Activated naive CD4-positive, alpha-beta T cell treated with anti-CD3 and anti-CD28 coated beads, Interleukin-2, amount 50 U/mL, for 72 hours (primary cell): ENCODE data around the gene RPS21. TPM values are rescaled to one million over a fixed set of nuclear protein-coding genes. Genes with fewer than 3 reads are reported as not detected.

Experiments used
- ATAC-seq, 2 donors: fragments of 150-1000 bp; cut with Tn5 transposase; 2 replicates each; pipeline ENCODE4 v1.10.0; 2021; ENCODE audit warnings: mild to moderate bottlenecking in 2 of 2, moderate library complexity in 2 of 2
- DNase-seq, 2 donors: peaks; one replicate each; pipeline ENCODE4 v3.0.0; 2021 to 2022; ENCODE audit warnings: low spot score in 2 of 2
- H3K27ac Mint-ChIP-seq, 2 donors: one replicate each; pipeline ENCODE4 v1.8.0; 2022; ENCODE audit warnings: mild to moderate bottlenecking in 2 of 2, mixed read lengths in 2 of 2
- H3K36me3 Mint-ChIP-seq, 2 donors: one replicate each; pipeline ENCODE4 v1.8.0; 2022; ENCODE audit warnings: mixed read lengths in 2 of 2
- H3K9me3 Mint-ChIP-seq, 2 donors: one replicate each; pipeline ENCODE4 v1.8.0; 2022; ENCODE audit warnings: mixed read lengths in 2 of 2
- total RNA-seq, 2 donors: library from RNA; stranded (reverse); gene quantifications; one replicate each; pipeline ENCODE4 v1.2.3, GENCODE V29; 2022

The RPS21 gene
- total RNA-seq, 2 donors from 2014 or later = 2,243 to 2,653 TPM

DNA sequence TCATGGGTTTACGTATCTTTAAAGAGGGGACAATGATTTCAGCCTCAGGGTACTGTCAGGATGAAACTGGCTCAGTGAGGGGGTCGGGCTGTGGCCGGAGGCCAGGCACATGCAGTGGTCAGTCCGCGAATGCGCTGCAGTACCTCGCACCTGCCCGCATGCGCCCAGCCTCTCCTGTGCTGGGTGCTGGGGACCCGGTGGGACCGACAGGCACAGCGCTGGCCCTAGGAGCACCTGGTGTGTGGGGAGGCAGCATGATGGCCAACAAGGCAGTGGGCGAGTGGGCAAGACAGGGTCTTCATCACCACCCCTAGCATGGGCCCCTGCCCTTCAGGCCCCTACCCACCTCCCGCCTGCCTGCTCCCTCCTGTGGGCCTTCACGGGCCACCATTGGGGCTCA is 21.2 kb downstream of the RPS21 start:
- no peaks in the 10 kb centered on the region for H3K9me3 Mint-ChIP-seq
- DNase-seq (no peak), ATAC-seq (no peak)
- peak overlapping the region in 1 of 2 donors; percentile 80 for H3K27ac Mint-ChIP-seq
- no peaks in the 10 kb centered on the region for H3K36me3 Mint-ChIP-seq

DNA sequence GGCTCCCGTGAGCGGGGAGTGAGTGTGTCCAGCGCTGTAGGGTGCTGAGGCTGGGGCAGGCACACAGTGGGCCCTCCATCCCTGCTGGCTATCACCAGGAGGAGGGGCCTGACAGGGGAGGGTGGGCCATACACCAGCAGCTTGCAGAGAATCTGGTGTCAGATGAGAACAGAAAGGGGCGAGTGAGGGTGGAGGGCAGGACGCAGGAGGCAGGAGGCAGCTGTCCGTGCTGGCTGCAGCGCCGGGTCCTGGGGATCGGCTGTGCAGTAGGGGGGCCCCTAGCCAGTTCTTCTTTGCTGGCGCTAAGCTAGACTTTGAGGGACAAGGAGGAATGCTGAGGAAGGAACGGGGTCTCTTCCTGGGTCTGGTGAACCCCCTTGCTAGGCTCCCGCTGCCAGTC is 21.7 kb downstream of the RPS21 start:
- DNase-seq (no peak), ATAC-seq (no peak)
- no peak overlapping the region for H3K27ac Mint-ChIP-seq
- H3K36me3 Mint-ChIP-seq = no peaks in the 10 kb centered on the region
- no peaks in the 10 kb centered on the region for H3K9me3 Mint-ChIP-seq

DNA sequence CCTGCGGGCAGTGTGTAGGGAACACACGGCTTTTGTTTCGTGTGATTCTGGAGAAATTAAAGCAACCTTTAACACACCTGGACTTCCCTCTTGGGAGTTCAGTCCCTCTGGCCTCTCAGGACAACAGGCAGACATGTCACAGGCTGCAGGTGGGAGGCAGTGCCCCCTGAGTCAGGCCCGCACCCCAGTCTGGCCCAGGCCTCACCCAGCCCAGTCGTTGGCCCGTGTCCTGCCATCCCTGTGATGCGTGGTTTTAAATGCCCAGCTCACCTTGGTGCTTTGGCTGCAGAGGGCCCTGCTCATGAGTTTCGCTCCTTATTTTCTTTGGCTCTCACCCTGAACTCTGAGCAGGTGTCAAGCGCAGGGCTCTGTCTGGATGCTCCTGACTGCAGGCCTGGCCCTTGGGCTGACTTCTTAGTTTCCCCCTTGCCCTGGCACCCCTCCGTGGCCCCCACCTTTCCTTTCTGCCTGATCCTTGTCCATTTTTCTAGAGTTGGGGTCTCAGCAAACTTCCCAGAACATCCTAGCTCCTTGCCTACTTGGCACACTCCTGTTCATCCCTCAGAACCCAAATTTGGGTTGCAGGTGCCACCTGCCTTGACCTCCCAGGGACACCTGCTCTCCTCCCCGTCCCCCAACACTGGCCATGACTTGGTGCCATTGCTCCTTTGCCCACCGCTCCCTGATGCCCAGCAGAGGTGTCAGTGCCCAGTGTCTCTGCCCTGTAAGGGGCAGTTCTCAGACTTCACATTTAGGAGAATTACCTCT is 22.4 kb downstream of the RPS21 start:
- H3K9me3 Mint-ChIP-seq = no peaks in the 10 kb centered on the region
- ATAC-seq (no peak), DNase-seq (no peak)
- peak overlapping the region in 1 of 2 donors; percentile 67 for H3K27ac Mint-ChIP-seq
- no peaks in the 10 kb centered on the region for H3K36me3 Mint-ChIP-seq

DNA sequence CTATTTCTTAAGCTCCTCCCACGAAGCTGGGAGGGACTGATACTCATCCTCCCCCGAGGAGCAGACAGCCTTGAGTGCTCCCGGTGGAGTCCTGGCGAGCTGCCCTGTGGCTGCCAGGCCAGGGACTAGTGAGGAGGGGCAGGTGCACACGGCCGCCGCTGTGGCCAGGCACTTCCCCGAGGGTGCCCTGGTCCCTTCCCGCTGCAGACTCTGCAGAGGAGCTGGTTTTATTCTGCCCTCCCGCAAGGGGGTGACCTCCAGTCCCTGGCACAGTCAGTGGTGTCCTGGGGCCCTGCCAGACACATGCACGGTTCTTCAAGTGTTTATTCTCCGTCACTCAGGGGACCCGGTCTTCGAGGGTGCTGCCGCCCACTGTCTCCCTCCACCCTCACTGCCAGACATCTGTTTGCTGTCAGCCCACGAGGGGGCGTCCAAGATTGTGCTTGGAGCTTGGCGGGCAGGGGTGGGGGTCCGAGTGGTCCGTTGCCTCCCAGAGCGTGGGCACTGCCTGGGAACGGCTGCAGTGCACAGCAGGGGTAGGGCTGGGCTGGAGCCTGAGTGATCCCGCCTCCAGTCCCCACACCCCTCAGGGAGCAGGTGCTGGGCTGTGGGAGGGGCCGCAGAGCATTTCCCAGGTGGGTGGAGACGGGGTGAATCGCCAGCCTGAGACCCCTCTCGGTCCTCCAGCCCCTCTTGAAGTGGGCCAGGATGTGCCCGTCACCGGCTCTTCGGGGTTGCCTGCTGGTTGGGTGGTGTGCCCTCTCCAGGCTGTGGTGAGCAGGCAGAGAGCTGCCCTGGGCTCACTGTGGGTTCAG is 23.2 kb downstream of the RPS21 start:
- DNase-seq (peak in 1 of 2 donors; percentile 58), ATAC-seq (peak in 1 of 2 donors; percentile 5)
- no peaks in the 10 kb centered on the region for H3K36me3 Mint-ChIP-seq
- no peaks in the 10 kb centered on the region for H3K9me3 Mint-ChIP-seq
- H3K27ac Mint-ChIP-seq = peak overlapping the region in 1 of 2 donors; percentile 67

DNA sequence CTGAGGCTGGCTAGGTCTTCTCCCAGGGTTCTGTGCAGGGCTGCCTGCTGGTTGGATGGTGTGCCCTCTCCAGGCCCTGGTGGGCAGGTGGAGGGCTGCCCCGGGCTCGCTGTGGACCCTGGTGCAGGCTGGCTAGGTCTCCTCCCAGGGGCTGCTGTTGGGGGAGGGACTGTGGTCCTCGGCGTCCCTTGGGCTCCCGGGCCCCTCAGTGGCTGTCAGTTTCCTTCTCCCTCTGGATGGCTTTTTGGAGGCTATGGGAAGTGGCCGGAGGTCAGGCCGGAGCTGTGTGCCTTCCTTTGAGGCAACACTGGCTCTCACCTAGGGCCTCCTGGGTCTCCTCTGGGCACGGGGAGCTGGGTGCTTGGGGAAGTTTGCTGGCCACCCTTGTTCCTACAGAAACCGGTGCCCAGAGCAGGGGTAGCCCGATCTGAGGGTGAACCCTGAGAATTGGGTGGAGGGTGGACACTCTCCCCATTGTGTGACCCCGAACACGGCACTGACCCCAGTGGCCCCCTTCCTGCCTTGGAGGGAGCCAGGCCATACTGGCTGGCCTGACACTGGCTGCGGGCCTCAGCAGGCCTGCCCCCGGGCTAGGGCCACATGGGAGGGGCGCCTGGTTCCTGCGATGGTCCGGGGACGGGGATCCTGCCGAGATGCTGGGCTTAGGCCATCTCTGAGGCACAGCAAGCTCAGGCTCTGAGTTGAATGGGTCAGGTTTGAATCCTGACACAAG is 24.0 kb downstream of the RPS21 start:
- Mint-ChIP-seq H3K36me3 (no peaks in the 10 kb centered on the region), H3K27ac (no peak overlapping the region), H3K9me3 (no peaks in the 10 kb centered on the region)
- no peak for ATAC-seq
- no peak for DNase-seq

DNA sequence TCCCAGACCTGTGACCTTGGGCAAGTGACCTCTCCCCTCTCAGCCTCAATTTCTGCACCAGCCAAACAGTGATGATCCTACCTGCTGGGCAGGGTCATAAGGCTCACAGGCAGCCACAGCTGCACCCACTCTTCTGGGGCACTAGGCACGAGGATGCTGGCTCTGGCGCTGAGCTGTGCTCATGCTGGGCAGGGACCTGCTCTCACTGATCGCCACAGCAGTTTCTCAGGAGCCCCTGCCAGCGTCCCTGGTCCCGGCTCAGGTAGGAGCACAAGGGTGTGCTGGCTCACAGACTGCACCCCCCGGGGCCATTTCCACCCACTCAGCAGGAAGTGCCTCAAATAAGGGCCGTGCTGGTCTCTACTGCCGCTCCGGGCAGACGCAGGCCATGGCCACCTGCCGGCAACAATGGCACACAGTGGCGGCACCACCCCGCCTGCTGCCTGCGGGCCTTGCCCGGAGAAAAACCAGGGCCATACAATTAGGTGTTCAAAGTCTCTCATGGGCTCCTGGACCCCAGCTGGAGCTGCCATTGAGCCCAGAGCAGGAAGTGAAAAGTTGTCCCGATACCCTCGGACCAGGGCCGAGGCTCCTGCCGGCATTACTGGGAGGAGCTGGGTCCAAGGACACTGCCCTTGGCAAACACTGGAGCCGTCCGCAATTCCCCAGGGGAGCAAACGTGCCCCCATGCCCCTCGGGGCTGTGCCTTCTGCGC is 24.7 kb downstream of the RPS21 start:
- no peaks in the 10 kb centered on the region for H3K36me3 Mint-ChIP-seq
- no peak for ATAC-seq
- no peak overlapping the region for H3K27ac Mint-ChIP-seq
- DNase-seq = no peak
- no peaks in the 10 kb centered on the region for H3K9me3 Mint-ChIP-seq

DNA sequence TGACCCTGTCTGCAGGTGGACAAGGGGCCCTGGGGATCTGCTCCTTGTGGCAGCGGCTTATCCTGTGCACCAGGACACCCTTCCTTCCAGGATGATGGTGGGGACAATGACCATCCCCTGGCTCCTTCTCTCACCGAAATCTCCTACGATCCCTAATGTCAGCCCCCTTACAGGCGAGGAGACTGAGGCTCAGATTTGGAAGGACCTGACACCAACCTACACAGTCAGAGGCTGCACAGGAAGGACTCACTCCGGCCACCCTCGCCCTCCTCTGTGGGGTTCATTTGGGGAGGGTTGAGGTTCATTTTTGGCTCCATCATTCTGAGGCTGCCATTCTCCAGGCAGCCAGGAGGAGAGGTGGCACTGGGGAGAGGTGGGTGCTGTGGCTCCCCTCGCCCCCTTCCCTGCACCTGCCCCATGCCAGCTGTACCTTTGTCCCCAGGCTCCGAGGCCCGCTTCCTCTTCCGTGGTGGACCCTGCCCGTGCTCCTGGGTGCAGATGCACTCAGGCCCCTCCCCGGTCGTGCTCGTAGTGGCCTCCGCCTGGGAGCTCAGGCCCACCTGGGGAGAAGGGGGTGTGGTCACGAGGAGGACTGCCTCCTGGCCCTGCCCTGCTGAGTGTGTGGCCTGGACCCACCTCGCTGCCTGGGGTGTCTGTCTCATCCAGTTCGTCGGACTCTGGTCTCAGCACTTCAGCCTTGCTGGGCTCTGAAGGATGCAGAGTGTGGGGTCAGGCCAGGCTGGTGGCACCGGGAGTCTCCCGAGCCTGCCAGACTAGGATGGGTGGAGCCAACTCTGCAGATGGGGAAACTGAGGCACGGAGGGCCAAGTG is 25.5 kb downstream of the RPS21 start:
- ATAC-seq (no peak), DNase-seq (no peak)
- H3K27ac Mint-ChIP-seq = no peak overlapping the region
- H3K36me3 Mint-ChIP-seq = no peaks in the 10 kb centered on the region
- H3K9me3 Mint-ChIP-seq = no peaks in the 10 kb centered on the region

DNA sequence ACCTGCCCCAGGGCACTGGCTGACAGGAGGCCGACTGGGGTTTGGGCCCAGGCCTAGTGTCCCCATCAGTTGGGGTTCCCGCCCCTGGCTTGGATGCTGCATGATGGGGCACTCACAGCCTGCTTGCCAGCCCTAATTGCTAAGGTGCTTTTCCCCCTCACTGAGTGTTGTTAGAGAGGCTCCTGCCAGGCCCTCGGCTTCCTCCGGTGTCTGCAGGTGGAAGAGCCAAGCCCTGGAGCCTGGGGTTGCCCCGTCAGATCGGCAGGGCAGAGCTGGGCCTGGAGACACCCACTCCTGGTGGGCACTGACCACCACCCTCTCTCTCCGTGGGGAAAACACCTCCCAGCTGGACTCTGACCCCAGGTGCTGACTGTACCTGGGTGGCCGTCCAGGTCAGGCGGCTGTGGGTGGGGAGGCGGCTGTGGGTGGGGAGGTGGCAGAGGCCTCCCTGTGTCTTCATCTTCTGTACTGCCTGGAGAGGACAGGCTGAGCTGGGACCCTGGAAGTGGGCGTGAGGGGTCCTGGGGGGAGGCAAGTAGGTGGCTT is 26.2 kb downstream of the RPS21 start:
- Mint-ChIP-seq H3K36me3 (no peaks in the 10 kb centered on the region), H3K27ac (no peak overlapping the region), H3K9me3 (no peaks in the 10 kb centered on the region)
- DNase-seq = no peak
- no peak for ATAC-seq

DNA sequence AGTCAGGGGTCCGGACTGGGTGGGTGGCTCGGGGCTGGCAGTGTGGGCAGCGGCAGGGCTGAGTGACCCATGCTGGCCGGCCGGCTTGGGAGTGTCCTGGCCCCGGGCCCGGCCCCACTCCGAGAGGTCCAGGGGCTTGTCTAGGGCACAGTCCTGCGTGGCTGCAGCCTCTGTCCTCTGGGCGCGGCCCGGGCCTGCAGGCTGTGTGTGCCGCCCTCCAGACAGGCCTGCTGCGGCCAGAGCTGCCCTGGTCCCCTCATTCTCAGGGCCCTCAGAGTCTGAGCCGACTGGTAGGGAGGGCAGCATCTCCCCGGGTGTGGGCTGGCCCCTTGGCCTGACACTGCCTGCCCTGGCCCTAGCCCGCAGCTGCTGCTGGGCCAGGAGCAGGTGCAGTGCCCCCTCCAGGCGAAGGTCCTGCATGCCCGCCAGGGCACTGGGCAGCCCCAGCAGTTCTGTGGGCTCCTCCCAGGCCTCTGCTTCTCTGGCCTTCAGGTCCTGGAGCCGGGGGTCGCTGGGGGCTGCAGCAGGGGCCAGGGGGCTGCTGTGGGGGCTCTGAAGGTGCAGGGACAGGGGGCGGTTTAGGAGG is 27.1 kb downstream of the RPS21 start:
- H3K36me3 Mint-ChIP-seq = no peaks in the 10 kb centered on the region
- ATAC-seq (no peak), DNase-seq (no peak)
- H3K9me3 Mint-ChIP-seq = no peaks in the 10 kb centered on the region
- H3K27ac Mint-ChIP-seq = no peak overlapping the region

DNA sequence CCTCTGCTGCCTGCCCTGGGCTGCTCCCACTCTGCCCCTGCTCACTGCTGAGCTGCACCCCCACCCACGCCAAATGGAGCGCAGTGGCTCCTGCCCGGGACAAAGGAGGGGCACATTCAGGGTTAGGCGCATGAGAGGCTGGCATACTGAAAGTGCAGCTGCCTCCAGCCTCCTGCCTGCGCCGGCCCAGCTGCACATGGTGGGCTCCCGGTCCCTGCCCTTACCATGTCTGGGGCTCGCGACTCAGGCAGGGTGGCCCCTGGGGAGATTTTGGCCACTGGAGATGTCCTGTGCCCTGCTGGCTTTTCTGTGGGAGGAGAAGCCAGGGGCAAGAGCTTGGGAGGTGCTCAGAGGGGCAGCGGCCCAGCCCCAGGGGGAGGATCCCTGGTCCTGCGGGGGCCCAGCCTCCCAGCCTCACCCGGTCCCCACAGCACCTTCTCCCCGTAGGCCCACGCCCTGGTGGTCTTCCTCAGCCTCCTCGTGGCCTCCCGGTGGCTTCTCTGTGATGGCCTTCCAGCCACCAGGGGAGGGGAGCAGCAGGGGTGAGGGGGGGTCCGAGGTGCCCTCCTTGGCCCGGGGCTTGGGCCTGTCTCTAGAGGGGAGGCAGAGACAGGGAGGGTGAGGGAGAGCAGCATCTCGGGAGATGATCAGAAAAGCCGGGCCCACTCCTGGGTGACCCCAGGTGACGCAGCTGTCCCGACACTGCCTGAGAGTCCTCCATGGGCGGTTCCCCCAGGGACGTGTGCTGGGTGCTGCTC is 28.6 kb downstream of the RPS21 start:
- Mint-ChIP-seq H3K36me3 (no peaks in the 10 kb centered on the region), H3K27ac (no peak overlapping the region), H3K9me3 (no peaks in the 10 kb centered on the region)
- DNase-seq (no peak), ATAC-seq (no peak)

DNA sequence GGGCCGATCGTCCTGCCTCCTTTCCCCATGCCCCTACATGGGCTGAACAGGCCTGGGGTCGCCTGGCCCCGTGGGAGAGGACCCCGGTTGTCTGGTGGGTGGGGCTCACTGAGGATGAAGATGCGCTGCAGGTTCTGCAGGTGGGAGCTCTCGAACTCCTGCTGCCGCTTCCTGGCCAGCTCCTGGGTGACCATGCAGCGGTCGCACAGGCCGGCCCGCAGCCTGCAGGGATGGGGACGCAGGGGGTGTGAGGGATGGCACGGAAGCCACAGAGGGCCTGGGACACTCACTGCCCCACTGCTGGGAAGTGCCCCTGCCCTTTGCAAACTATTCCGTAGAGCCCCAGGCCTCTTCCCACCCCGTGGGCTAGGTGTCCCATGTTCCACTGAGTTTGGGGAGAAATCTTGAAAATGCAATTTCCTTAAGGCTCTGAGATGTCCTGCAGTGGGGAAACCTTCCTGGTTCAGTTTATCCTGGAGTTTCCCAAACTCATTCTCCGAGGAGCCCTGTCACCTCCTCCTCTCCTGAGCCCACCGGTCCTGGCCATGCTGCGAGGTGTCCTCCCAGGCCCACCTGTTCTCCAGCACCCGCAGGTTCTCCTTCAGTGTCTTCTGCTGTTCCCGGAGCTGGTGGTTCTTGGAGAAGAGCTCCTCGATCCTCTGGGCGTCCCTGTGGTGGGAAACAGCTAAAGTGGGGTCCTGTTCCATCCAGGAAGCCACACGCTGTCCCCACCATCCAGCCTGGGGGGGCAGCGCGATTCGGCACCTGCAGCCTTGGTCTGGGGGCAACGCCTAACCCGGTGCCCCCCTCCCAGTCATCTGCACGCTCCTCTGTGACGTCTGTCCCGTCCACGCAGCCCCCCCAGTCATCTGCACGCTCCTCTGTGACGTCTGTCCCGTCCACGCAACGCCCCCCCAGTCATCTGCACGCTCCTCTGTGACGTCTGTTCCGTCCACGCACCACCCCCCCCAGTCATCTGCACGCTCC is 30.0 kb downstream of the RPS21 start:
- H3K9me3 Mint-ChIP-seq = no peaks in the 10 kb centered on the region
- no peaks in the 10 kb centered on the region for H3K36me3 Mint-ChIP-seq
- no peak for ATAC-seq
- DNase-seq = no peak
- H3K27ac Mint-ChIP-seq = no peak overlapping the region

DNA sequence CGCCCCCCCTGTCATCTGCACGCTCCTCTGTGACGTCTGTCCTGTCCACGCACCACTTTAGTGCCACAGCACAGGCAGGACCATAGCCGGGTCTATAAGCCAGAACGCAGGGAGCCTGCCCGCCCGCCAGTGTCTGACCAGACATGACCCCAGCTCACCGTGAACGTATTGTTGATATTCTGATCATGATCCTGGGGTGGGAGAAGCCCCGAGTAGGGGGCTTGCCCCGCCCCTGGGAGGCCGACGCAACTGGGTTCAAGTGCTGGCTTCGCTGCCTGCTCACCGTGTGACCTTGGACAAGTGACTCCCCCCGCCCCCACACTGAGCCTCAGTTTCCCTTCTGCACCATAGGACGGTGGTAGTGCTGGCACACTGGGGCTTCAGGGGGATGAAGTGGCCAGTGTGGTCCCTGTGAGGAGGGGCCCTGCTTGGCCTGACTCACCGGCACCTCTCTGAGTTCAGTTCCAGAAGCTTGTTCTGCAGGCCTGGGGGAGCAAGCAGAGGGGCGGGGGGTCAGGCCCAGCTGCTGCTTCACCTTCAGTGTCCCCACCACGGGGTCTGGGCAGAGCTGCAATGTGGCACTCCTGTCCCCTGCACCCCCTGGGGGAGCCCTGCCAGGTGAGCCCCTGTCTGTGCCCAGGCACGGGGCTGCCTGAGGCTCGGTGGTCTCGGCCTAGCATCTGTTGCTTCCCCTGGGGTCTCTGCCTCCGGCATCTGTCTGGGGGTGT is 31.2 kb downstream of the RPS21 start:
- H3K9me3 Mint-ChIP-seq = no peaks in the 10 kb centered on the region
- no peak for ATAC-seq
- H3K27ac Mint-ChIP-seq = no peak overlapping the region

DNA sequence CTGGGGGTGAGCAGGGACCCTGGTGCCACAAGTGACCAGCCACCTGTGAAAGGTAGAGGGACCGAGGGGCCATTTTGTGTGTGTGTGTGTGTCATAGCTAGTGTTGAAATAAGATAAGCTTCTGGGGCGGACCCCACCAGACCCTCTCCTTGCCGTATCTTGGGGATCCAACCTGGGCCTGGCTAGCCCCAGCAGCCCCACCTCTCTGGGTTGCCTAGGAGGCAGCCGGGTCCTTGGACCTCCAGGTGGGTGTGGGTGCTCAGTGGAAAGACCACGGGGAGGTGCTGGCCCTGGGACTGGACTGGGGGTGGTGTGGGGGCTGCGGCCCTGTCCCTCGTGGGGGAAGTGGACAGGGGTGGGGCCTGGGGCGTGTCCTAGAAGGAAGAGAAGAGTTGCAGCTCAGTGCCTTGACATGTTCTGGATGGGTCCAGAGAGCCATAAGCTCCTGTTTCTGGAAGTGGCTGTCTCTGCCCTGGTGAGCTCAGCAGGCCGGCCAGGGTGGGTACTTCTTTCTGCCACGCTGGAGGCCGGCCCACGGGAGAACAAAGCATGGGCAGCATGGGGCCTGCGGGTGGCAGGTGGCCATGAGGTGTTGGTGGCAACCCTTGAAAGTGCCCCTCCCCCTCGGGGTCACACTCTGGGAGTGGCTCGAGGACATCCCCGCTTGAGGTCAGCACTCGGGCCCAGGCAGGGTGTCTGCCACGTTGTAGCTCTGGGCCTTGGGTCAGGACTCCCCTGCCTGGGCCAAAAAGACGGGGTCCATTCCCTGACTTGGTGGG is 32.0 kb downstream of the RPS21 start:
- Mint-ChIP-seq H3K27ac (no peak overlapping the region), H3K9me3 (no peaks in the 10 kb centered on the region), H3K36me3 (no peaks in the 10 kb centered on the region)
- DNase-seq (no peak), ATAC-seq (no peak)

More for the DNA sequence above, 31.2 kb downstream of the RPS21 start:
- H3K36me3 Mint-ChIP-seq = no peaks in the 10 kb centered on the region
- DNase-seq = no peak
